NCI-H1417 treated with DMSO at 0.1 percent for 48 hours (cell line): Measurements from ENCODE around the gene SLC22A31.
"Not testable (repeated sequence)": the region's sequence is repeated elsewhere in the genome, so short reads cannot be mapped to it uniquely, and the experiment has no call there.

Source experiments
- DNase-seq: peaks from one replicate; lab custom pipeline; 2025; lab: John Stamatoyannopoulos, UW

SLC22A31 gene

DNA sequence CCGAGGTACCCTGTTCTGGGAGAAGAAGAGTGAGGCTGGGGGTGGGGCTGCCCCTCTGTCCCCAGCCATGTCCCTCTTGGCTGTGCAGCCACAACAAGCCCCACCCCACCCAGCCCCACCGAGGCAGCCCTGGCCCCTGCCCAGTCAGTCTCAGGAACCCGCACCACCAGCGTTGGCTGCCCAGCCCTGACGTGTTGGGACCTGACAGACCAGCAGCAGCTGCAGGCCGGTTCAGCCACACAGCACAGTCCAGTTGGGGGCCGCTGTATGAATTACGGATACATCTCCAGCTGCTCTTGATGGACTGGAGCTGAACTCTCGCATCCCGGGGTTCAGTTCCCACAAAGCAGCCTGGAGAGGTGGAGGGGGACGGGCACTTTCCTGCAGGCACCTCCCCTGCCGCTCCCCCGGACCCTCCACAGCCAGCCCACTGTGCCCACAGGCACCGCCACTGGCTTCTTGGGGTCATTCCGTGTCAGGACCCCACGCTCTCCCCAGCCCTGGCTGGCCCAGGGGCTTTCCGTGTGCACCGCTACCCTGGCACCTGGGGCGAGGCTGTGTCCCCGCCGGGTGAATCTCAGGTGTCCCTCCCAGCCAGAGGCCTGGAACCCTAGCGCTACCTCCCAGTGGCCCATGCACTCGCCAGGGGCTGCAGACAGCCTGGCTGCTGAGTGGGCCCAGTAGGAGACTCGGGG, 21.7 kb downstream of the SLC22A31 start:
- DNase-seq = no peak

DNA sequence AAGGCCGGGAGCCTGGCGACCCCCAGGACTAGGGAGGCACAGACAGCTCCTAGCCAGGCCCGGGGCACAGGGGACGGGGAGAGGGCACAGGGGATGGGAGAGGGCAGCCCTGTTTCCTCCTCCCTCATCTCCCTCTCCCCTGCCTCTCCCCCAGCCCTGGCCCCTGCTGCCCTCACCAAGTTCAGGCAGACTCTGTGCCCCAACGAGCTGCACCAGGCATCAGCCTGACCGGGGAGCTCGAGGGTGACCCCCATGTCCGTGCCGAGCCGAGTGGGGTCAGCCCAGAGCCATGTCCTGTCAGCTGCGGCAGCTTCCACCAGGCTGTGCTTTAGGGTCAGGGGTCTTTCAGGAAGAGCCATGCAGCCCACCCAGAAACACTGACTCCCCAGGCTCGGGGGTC, 22.8 kb downstream of the SLC22A31 start:
- no peak for DNase-seq

DNA sequence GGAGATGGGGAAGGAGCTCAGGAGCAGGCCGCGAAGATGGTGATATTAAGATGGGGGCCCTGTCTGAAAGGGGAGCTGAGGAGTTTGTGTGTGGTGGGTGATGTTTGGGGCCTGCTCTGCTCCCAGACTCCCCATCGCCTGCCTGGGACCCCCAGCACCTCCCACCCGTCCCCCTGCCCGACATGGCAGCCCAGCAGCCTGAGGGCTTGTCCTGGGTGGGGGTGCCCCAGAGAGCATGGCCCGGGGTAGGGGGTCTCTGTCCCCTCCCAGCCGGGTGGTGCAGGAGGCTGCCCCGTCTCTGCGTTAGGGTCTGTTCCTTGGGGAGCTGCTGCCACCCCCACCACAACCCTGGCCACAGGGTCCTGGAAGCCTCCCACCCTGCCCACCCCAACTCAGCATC, 23.6 kb downstream of the SLC22A31 start:
- DNase-seq = no peak

DNA sequence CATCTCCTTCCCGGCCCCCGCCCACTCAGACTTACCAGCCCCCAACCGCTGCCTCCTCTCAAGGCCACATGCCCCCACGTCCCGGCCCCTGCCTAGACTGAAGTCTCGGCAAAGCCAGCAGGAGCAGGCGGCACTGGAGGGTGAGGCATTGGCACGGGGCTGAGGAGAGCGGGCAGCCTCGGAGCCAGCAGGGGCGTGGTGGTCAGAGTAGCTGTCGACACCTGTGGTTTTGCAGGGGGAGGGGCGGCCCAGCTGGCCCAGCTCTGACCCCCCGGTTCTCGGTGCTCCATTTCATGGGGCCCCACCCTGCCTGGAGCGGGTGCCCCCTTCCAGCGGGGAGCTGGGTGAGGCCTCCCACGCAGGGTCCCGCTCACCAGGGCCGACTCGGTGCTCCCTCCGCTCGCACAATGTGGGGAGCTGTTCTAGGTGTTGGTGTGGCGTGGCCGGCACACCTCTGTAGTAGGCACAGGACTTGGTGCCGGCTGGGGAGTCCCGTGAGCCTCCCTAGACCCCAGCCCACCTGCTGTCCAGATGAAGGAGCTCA, 24.1 kb downstream of the SLC22A31 start:
- DNase-seq = no peak

DNA sequence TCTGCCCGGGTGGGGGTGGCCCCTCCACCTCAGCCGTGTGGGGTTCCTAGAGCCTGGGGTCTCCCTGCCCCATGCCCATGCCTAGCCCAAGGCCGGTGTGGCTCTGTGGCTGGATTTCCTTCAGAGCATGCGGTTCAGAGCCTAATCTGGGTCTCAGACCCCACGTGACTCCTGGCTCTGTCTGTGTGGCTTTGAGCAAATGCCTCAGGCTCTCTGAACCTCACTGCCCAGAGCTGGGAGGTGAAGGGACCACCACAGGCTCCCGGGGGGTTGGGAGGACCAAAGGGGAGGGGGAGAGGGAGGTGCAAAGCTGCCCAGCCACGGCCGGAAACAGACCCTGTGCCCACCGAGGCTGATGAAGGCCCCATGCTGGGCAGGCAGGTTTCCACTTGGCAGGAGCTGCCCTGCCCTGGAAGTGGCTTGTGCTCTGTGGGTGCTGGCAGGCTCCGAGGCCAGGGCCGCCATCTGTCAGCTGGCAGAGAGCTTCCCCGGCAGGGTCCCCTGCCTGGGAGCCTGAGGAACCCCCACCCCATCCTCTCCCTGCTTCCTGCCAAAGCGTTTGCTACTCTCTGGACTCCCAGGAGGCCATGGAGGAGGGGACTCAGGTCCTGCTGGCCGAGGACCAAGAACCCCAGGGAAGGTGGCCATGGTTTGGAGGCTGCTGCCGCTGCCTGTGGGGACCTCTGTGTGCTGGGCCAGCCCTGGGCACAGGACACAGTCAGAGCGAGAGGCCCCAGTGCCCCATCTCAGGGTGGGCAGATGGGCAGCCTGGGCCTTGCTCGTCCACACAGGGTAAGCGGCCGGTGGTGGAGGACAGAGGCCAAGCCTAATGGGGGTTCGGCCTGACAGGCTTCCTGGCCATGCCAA, 24.8 kb downstream of the SLC22A31 start:
- DNase-seq = no peak

DNA sequence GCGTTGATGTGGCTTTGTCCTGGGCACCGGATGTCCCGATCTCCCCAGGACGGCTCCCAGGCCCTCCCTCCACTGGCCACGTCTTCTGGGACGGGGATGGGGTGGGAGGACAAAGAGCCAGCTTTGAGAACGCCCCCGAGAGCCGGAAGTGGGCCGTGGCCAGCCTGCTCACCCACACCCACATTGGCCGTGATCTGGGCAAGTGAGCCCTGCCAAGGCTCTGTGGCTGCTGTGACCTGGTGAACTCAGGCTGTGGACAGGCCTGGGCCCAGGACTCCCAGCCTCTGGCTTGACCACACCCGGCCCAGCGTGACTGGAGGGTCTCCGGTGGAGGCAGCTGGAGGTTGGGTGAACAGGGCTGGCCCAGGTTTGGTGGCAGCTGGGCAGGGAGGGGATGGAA, 25.5 kb downstream of the SLC22A31 start:
- no peak for DNase-seq

DNA sequence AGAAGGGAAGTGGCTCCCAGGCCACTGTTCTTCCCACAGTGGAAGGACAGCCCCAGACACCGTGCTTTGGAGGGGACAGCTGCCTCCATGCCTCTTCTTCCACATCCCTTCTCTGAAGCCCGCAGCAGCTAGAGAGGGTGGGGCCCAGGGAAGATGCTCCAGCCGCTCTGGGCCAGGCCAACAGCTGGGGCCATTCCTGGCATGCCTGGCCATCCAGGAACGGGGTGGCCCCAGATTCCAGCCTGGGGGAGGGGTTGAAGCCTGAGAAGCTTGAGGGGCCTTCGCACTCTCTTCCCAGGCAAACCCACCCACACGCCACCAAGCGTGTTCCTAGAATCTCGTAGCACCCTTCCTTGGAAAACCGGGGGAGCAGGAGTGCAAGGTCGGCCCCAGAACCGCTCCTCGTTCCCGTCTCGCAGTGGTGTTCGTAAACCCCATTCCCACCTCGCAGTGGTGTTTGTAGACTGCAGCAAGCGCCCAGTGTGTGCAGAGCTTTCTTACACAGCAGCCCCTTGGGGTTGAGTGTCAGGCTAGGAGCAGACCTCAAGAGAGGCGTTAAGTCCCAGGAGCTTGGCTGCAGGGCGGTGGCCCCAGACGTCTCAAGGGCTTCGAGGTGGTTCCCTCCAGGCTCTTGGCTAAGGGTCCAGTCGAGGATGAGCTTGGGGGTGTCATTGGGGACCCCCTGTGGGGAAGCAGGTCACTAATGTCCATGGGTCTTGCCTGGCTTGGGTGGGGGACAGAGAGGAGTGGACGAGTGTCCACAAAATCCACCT, 26.1 kb downstream of the SLC22A31 start:
- DNase-seq = no peak

DNA sequence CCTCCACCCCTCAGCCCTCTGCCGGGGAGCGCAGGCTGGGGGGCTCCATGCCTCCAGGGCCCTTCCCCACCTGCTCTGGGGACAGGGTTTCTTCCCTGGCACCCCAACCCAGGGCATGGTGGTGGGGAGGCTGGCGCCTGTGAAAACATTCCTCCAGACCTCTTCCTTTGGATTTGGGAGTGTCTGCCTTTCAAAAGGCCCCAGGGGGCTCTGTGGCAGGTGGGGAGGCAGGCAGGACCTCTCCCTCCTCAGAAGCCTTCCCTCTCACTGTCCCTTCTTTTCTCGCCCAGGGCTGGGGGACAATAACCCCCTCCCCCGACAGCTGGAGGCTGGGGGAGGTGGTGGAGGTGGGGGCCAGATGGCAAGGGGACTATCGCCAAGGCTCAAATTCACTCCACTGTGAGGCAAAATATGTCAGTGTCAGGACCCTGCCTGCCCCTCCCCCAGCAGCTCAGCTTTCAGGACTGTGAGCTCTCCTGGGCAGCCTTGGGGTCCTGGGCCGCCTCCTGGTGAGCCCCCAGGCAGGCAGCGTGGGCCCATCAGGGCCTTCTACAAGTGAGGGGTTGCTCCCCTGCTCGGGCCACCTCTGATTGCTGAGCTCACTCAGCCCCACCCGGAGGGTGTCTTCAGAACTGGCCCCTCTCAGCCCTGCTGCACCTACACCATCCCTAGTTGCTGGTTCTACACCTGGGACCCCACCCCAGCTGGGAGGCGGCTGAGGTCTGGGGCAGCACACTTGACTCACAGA, 27.0 kb downstream of the SLC22A31 start:
- DNase-seq = no peak

DNA sequence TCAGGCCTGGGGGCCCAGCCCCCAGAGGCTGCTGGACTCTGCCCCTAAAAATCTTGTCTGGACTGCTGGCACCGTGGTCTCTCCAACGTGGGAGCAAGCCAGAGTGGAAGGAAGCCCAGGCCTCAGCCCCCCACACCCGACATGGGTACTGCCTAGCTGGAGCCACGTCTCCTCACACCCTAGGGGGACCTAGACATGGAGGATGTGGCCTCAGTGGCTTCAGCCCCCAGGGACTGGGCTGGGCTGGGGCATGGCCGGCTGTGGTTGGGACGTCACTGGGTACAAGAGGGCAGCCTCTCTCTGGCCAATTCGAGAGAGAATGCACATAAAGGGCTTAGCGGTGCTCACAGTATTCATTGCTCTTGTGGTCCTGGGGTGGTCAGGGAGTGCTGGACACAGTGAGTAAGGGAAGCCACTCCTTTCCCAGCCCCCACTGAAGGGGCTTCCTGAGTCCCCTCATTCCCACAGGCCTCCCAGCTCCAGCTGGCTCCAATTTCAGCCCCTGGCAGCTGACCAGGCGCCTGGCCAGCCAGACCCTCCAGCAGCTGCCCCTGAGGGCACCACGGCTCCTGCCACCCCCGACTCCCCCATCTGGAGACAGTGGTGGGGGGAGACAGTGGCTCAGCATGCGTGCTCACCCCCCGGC, 27.7 kb downstream of the SLC22A31 start:
- DNase-seq = no peak

DNA sequence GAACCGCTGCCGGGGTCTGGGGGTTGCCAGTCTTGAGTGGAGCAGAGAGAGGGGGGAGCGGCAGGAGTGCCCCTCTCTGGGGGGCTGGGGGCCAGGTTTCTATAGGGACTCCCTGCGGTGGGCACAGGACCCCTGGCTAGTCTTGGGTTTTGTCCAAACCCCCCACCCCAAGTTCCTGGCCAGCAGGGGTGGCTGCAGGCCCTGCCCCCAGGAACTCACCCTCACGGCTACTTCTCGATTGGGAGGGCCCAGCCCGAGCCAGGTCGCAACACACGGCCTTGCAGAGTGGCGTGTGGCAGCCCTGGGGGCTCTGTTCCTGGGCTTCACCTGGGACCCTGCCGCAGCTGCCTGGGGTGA, 28.2 kb downstream of the SLC22A31 start:
- DNase-seq = no peak

DNA sequence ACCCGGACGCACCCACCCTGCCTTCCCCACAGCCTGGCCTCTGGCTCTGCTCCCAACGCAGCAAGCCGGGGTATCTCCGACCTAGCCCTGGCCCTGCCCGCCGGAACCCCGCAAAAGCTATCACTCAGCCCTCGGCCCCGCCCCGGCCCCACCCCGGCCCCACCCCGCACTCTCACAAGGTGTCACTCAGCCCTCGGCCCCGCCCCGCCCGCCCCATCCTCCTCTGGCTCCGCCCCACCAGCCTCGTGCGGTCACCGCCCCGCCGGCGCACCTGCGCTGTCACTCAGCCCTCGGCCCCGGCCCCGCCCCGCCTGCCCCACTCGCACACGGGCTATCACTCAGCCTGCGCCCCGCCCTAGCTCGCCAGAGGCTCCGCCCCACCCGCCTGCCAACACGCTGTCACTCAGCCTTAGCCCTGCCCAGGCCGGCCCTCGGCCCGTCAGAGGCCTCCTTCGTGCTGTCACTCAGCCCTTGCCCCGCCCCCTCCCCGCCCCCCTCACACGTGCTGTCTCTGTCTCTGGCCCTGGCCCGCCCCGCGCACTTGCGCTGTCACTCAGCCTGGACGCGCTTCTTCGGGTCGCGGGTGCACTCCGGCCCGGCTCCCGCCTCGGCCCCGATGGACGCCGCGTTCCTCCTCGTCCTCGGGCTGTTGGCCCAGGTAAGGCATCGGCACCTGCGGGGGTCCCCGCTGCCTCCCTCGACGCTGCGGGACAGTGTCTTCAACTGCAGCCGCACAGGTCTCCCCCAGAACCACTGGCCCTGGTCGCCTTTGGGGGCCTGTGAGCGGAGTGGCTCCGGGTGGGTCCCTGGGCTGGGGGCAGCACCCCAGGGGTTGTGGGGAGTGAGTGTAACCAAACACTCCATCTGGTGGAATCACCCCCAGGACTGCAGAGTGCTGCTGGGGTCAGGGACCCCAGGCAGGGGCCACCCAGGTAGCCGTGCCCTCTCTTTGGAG, 28.8 kb downstream of the SLC22A31 start, which contains the start of gene CDH15:
Gene CDH15, plus strand, starts transcription at position 533 of the 955 bp plus-strand sequence. Its CDS starts 84 bp downstream, at position 617.
- peak; percentile 64 for DNase-seq

DNA sequence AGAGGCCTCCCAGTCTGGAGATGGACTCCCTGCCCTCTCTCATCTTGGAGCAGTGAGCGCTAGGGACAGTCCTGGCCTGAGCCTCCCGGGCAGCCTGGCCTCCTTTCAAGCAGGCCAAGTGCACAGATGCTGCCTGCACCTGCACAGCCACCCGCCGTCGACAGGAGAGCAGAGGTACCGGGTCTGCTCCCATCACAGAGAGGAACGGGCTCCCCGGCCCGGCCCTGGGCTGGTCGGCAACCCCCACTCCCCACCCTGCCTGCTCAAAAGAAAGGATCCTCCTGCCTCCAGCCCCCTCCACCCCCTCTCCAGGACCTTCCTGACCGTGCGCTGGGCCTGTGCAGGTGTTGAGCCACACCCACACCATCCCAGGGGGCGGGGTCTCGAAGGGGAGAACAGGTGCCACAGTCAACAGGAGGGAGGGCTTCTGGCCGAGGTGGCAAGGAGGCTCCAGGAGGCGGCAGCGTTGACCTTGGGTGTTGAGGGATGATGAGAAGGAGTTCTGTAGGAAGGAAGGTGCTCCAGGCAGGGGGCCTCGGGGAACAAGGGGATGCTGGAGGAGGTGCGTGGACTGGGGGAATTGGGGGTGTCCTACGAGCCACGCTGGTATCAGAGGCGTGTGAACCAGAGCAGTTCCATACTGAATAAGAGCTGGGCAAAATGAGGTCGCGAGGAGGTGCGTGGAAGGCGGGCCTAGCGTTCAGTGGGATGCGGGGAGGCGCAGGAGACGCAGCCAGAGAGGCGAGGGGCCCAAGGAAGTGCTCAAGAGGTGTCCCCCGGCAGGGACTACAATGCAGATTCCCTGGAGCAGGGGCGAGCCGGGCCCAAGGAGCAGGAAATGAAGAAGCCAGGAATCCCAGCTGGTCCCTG, 29.8 kb downstream of the SLC22A31 start:
- no peak for DNase-seq

DNA sequence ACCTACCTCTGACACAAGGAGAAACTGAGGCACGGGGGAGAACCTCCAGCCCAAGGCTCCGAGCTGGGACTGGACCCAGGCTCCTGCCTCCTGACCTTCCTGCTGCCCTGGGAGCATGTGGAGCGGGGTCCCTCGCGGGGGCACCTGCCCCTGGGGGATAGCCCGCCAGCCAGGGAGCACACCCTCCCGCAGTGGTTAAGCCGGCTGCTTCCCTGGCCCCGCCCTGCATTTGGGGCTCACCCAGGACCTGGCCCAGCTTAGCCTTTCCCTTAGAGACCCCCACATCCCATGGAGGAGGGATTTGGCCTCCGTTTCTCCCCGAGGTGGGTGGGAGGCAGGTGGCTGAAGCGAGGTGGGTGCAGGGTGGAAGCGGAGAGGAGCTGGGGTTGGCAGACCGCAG, 30.6 kb downstream of the SLC22A31 start:
- no peak for DNase-seq

DNA sequence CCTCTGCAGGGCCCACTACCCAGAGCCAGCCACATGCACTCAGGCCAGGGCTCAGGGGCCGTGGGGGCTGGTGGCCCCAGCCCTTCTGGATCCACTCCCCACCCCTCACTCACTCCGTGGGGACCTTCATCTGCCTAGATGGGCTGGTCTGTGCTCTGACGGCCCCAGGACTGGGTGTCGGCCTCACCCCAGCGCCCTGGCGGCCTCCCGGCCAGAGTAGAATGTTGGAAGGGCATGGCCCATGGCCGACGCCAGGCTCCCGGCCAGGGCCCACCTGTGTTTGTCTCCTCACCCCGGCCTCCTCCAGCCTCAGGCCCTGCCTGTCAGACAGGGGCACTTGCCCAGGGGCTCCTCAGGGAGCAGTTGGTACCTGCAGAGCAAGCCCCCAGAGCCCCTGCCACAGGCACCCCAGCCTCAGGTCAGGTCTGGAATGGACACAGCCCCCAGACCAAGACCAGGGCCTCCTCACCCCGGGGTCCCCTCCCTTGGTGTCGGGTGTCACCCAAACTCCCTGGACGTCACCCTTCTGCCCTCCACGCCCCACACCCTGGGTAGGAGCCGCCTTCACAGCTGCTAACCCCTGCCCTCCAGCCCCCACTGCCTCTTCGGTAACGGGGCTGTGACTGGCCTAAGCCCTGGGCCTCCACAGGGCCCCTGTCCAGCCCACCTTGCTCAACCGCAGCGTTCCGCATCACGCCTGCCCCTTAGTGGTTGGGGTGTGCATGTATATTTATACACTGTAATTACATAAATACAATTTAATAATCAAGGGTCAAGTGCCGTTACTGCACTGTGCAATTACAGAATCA, 31.8 kb downstream of the SLC22A31 start:
- no peak for DNase-seq

DNA sequence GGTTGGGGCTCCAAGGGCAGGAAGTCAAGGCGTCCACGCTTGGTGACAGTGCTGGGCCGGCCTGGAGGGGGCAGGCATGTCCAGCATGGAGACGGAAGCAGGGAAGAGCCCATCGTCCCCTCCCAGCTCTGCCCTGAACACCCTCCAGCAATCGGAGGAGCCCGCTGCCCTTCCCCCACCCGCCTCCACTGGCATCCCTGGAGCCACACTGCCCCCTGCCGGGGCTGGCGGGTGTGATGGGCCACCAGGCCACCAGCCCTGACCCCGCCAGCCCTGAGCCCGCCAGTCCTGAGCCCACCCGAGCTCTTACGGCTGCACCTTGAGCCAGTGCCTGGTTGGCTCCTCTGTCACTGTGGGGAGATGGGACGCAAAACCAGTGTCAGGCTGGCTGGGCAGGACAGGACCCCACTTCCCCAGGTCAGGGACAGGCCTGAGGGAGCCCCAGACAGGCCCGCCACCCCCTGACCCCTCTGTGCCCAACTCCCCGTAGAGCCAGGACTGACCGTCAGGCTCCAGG, 32.9 kb downstream of the SLC22A31 start:
- no peak for DNase-seq

DNA sequence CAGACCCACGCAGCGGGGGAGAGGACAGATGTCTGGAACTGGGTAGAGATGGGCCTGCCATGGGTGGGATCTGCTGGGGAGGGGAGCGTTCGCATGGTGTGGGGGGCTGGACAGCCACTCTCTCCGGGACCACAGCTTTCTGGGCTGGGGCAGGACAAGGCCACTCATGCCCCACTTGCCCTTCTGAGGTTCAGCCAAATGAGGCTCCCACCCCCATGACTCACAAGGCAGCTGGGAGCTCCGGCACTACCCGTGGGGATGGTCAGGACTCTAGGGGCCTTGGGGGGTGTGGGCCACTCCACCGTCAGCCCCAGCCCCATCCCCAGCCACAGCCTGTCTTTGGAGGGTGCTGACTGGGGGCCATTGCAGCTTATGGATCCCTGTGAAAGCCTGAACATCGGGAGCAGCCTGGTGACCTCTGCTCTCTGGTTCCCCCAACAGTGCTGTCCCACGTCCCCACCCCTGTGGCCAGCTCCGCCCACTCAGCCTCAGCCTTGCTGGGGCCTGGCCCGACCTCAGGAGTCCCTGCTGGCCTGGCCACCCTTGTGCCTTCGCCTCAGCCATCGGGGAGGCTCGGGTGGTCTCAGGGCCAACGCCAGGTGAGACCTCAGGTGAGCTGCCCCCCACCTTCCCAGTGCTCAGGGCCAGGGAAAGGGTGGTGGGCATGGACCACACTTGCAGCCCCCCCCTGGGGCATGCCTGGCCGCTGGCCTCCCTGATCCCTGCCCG, 33.5 kb downstream of the SLC22A31 start:
- no peak for DNase-seq

DNA sequence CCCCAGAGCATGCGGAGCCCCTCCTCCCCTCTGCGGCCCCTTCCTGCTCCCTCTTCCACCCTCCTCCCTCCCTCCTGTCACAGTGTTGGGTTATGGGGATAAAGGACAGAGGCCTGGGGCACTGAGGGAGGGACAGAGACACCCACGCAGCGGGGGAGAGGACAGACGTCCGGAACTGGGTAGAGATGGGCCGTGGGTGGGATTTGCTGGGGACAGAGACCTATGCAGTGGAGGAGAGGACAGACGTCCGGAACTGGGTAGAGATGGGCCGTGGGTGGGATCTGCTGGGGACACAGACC, 34.7 kb downstream of the SLC22A31 start:
- not testable (repeated sequence) for DNase-seq
